AG04450 (cell line): Measurements from ENCODE around the gene NGRN. TPM values are rescaled to one million over a fixed set of nuclear protein-coding genes. Genes with fewer than 3 reads are reported as not detected.

Experiments used
- CTCF ChIA-PET: fragments of 300-600, 350-600 bp; formaldehyde crosslinking; extraction: SDS; loops from one replicate; lab custom pipeline; 2022; ENCODE audit warnings: antibody characterized with exemption, inconsistent platforms; lab: Charles Lee
- POLR2A ChIA-PET: fragments of 350-600 bp; formaldehyde crosslinking; extraction: SDS; loops from one replicate; lab custom pipeline; 2021; ENCODE audit warnings: antibody characterized with exemption, inconsistent platforms; lab: Yijun Ruan, JAX
- DNase-seq: peaks from one replicate; pipeline ENCODE4 v3.0.0-alpha.2; 2011; ENCODE audit warnings: low read depth, low spot score
- H3K27ac ChIP-seq: one replicate; pipeline ENCODE4 v1.5.1; 2012; ENCODE audit warnings: low read depth, low read length, control low read depth
- H3K27me3 ChIP-seq: one replicate; pipeline ENCODE4 v1.6.0; 2012; ENCODE audit warnings: low read length; ENCODE audit not compliant: control insufficient read depth, insufficient read depth
- H3K4me3 ChIP-seq: 2 replicates; pipeline ENCODE4 v1.5.1; 2011; ENCODE audit warnings: mild to moderate bottlenecking, low read depth, low read length, control low read depth
- H3K9me3 ChIP-seq: 2 replicates; pipeline ENCODE4 v1.5.1; 2012; ENCODE audit warnings: low read length; ENCODE audit not compliant: control insufficient read depth, insufficient read depth
- polyA plus RNA-seq: library from polyadenylated mRNA; depleted of rRNA; stranded (reverse); fragments of >200 nt; gene quantifications from 2 replicates; pipeline ENCODE4 v1.2.3, GENCODE V29; 2011
- TF ChIP-seq, protein P1 (sequence below): IDR thresholded peaks from 2 replicates; pipeline ENCODE4 v1.5.1; 2011; ENCODE audit warnings: low read depth, low read length, control low read depth, inconsistent platforms

Gene NGRN
- polyA plus RNA-seq, 1 experiment: 81.8 TPM

DNA sequence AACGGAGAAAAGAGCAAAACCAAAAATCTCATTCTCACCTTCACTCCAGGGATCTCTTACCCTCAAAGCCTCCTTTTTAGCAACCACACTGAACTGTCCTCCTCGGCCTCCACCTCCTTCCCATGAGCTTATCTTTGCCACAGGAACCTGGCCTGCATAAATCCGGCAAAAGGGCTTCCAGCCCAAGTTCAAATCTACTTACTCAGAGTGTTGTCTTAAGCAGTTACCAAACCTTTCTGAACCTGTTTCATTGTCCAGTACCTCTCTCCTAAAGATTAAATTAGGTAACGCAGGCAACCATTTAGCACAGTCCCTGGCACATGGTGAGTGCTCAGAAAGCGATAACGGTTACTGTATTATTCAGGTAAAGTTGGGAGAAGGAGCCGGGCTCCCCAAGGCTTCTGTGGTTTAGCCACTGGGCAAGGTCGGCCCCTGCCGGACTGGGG, 32.5 kb upstream of the NGRN start:
- H3K27ac ChIP-seq: peak overlapping the region; percentile 65
- CTCF ChIA-PET: interaction anchor here (0.6 to 4.8 kb wide), 17 partner anchors 11 to 723 kb away, joined by 3 to 36 read pairs (median 4); partner anchors contain the start of gene SEMA4B
- TF ChIP-seq, protein P1, sequence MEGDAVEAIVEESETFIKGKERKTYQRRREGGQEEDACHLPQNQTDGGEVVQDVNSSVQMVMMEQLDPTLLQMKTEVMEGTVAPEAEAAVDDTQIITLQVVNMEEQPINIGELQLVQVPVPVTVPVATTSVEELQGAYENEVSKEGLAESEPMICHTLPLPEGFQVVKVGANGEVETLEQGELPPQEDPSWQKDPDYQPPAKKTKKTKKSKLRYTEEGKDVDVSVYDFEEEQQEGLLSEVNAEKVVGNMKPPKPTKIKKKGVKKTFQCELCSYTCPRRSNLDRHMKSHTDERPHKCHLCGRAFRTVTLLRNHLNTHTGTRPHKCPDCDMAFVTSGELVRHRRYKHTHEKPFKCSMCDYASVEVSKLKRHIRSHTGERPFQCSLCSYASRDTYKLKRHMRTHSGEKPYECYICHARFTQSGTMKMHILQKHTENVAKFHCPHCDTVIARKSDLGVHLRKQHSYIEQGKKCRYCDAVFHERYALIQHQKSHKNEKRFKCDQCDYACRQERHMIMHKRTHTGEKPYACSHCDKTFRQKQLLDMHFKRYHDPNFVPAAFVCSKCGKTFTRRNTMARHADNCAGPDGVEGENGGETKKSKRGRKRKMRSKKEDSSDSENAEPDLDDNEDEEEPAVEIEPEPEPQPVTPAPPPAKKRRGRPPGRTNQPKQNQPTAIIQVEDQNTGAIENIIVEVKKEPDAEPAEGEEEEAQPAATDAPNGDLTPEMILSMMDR: peak; percentile 60
- peak overlapping the region; percentile 81 for H3K4me3 ChIP-seq
- no peak for DNase-seq
- H3K27me3 ChIP-seq: no peaks in the 10 kb centered on the region
- POLR2A ChIA-PET: interaction anchor here (0.6 to 1.0 kb wide), 4 partner anchors 18 to 335 kb away, joined by 3 to 5 read pairs (median 3); no protein-coding TSS in a partner anchor
- no peaks in the 10 kb centered on the region; the same call in 1 of the 2 replicates for H3K9me3 ChIP-seq

DNA sequence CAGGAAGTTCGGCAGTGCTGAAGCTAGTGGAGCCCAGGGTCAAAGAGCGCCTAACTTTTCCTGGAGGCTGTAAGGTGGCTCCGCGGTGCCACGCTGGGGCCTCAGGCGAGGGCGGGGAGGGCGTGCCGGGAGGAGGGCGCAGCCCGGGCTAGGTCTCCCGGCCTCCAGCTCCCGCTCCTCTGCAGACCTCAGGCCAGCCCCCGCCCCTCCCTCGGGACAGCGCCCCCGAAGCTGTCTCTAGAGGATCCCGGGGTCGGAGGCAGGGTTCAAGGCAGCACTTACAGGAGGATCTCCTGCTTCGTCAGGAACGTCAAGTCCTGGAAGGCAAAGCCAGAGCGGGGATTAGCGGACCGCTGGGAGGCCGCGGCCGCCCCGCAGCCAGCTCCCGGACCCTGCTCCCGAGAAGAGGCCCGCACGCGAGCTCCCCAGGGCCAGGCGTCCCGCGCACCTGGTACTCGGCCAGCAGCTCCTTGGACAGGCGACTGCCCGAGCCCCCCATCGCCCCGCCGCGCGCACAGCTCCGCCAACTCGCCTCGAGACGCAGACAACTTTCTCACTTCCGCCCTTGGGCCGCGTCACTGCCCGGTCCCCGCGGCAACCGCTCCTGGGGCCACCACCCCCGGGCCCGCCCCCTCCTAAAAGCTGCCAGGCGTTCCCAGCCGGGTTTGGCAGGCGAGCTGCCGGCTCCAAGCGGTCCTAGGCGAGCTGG, 31.9 kb upstream of the NGRN start, which contains the start of gene CIB1:
TSS of gene CIB1 (minus strand) at position 555 of the 709 bp plus-strand sequence. CDS start at position 499, 56 bp downstream.
- ChIA-PET POLR2A (interaction anchor here (0.5 to 1.1 kb wide), 12 partner anchors 12 to 340 kb away, joined by 3 to 6 read pairs (median 4); partner anchors contain the start of genes AP3S2 and NGRN), CTCF (interaction anchor here (0.5 to 4.8 kb wide), 16 partner anchors 12 to 474 kb away, joined by 3 to 36 read pairs (median 4); partner anchors contain the start of gene SEMA4B)
- Histone ChIP-seq H3K9me3 (no peaks in the 10 kb centered on the region; the same call in 1 of the 2 replicates), H3K4me3 (peak within 1 kb of the TSS; percentile 82), H3K27me3 (no peaks in the 10 kb centered on the region), H3K27ac (peak within 1 kb of the TSS; percentile 65)
- peak; percentile 81 for DNase-seq
- TF ChIP-seq, protein P1: no peak

DNA sequence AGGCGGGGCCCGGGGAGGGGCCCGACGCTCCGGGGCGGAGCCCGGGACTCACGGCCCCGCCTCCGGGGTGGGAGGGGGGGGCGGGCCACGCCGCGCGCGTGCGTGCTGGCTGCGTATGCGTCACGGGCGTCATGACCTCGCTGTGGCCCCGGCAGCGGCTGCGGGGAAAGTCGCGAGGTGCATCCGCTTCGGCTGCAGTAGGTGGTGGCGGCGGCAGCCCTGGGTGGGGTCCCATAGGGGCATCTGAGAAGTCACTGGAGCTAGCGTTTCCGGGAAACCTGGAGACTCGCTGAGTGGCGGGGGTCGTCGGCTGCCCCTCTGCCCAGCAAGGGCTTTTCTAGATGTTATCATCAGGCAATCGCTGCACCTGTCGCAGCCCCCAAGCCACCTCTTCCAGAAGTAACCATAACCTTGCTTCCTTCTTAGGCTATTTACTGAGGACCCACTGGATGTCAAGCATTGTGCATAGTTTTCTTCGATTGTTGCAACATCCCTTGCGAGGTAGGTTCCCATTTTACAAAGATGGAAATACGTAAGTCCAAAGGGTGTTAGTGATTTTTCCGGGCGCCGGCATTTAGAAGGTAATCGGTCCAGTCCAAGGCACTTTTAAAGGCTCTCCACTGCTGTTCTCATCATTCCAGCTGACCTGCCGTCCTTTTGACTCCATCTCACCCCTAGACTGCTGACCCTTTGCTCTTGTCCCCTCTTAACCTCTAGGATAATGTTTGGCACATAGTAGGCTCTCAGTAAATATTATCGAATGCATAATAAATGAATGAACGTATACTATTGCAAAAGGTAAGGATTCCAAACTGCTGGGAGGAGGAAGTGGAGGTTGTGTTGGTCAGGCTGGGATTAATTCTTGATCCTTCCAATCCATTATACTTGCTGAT, 31.1 kb upstream of the NGRN start, which contains the start of gene GDPGP1:
TSS of gene GDPGP1 (plus strand) at position 114 of the 893 bp plus-strand sequence. CDS start 6,700 bp downstream, outside the sequence.
- Histone ChIP-seq H3K9me3 (no peaks in the 10 kb centered on the region; the same call in 1 of the 2 replicates), H3K4me3 (peak within 1 kb of the TSS; percentile 82), H3K27ac (peak within 1 kb of the TSS; percentile 65), H3K27me3 (no peaks in the 10 kb centered on the region)
- ChIA-PET CTCF (interaction anchor here (0.5 to 4.8 kb wide), 13 partner anchors 12 to 474 kb away, joined by 3 to 36 read pairs (median 5); partner anchors contain the start of gene SEMA4B), POLR2A (interaction anchor here (0.5 to 1.1 kb wide), 9 partner anchors 13 to 340 kb away, joined by 3 to 6 read pairs (median 4); partner anchors contain the start of genes AP3S2 and NGRN)
- TF ChIP-seq, protein P1: no peak
- DNase-seq: no peak

DNA sequence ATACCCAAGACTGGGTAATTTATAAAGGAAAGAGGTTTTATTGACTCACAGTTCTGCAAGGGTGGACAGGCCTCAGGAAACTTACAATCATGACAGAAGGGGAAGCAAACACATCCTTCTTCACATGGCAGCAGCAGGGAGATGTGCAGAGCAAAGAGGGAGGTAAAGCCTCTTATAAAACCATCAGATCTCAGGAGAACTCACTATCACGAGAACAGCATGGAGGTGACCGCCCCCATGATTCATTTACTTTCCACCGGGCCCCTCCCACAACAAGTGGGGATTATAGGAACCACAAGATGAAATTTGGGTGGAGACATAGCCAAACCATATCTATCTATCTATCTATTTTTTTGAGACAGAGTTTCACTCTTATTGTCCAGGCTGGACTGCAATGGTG, 26.1 kb upstream of the NGRN start:
- DNase-seq: no peak
- Histone ChIP-seq H3K27ac (no peak overlapping the region), H3K9me3 (no peaks in the 10 kb centered on the region; the same call in 1 of the 2 replicates), H3K27me3 (no peaks in the 10 kb centered on the region), H3K4me3 (no peak overlapping the region)
- POLR2A ChIA-PET: no interaction called here
- CTCF ChIA-PET: no interaction called here
- TF ChIP-seq, protein P1: no peak
